Measurements from ENCODE around the gene SDS. TPM values are rescaled to one million over a fixed set of nuclear protein-coding genes. Genes with fewer than 3 reads are reported as not detected.

SDS gene
- total and polyA plus RNA-seq, 9 donors = 0.20 to 12.8 (median 1.0) TPM; not detected in 2

GRCh38 chr12:113407931-113408600, 4.4 kb upstream of the SDS start:
- WGBS, 3 donors = 26 to 44% (median 42%) methylated on average over 6 of the region's 6 CpGs
- TF ChIP-seq POLR2A (IDR thresholded peaks at IDR 0.05) (no peak), CTCF (IDR thresholded peaks at IDR 0.05) (no peak), EP300 (IDR thresholded peaks at IDR 0.05) (no peak)
- intact Hi-C loops (cut with DNase I) = no loop called here
- Histone ChIP-seq H3K27ac (peak overlapping the region in 1 of 2 donors; percentile 32), H3K9me3 (no peaks in the 10 kb centered on the region), H3K36me3 (no peaks in the 10 kb centered on the region), H3K27me3 (no peaks in the 10 kb centered on the region), H3K4me3 (no peak overlapping the region), H3K4me1 (ENCODE audit: insufficient read depth) (peaks cover 2% of the 10 kb centered on the region)
- peak in 1 of 5 donors; percentile 45 for DNase-seq

- no peaks in the 10 kb centered on the region for H3K27me3 ChIP-seq
- no peak overlapping the region for H3K27ac ChIP-seq
- DNase-seq = no peak
- no peak overlapping the region for H3K4me3 ChIP-seq
- no peak for TF ChIP-seq POLR2A (IDR thresholded peaks at IDR 0.05)
- TF ChIP-seq CTCF (IDR thresholded peaks at IDR 0.05) = no peak
- TF ChIP-seq EP300 (IDR thresholded peaks at IDR 0.05) = no peak
- no peaks in the 10 kb centered on the region for H3K36me3 ChIP-seq
- H3K9me3 ChIP-seq = no peaks in the 10 kb centered on the region
- intact Hi-C loops (cut with DNase I) = no loop called here
- WGBS, 3 donors = 82 to 87% (median 84%) methylated on average over 3 of the region's 3 CpGs
- H3K4me1 ChIP-seq (ENCODE audit: insufficient read depth) = peaks cover 2% of the 10 kb centered on the region
Measured at GRCh38 chr12:113405694-113406093, 2.0 kb upstream of the SDS start.

GRCh38 chr12:113402586-113403260, 964 bp downstream of the SDS start:
- TF ChIP-seq EP300 (IDR thresholded peaks at IDR 0.05) (no peak), CTCF (IDR thresholded peaks at IDR 0.05) (no peak), POLR2A (IDR thresholded peaks at IDR 0.05) (no peak)
- Histone ChIP-seq H3K4me3 (no peak overlapping the region), H3K27ac (no peak overlapping the region), H3K27me3 (no peaks in the 10 kb centered on the region), H3K36me3 (no peaks in the 10 kb centered on the region), H3K9me3 (no peaks in the 10 kb centered on the region), H3K4me1 (ENCODE audit: insufficient read depth) (peaks cover 2% of the 10 kb centered on the region)
- intact Hi-C loops (cut with DNase I) = no loop called here
- 89 to 92% (median 92%) methylated on average over 22 to 23 of the region's 23 CpGs for WGBS, 3 donors
- DNase-seq = no peak

GRCh38 chr12:113401066-113402000, 2.4 kb downstream of the SDS start:
- WGBS, 3 donors = 60 to 69% (median 64%) methylated on average over 13 of the region's 13 CpGs
- no peak for DNase-seq
- peaks cover 2% of the 10 kb centered on the region for H3K4me1 ChIP-seq (ENCODE audit: insufficient read depth)
- H3K4me3 ChIP-seq = no peak overlapping the region
- H3K36me3 ChIP-seq = no peaks in the 10 kb centered on the region
- intact Hi-C loops (cut with DNase I) = no loop called here
- no peak overlapping the region for H3K27ac ChIP-seq
- no peak for TF ChIP-seq CTCF (IDR thresholded peaks at IDR 0.05)
- TF ChIP-seq POLR2A (IDR thresholded peaks at IDR 0.05) = no peak
- no peak for TF ChIP-seq EP300 (IDR thresholded peaks at IDR 0.05)
- H3K9me3 ChIP-seq = no peaks in the 10 kb centered on the region
- H3K27me3 ChIP-seq = no peaks in the 10 kb centered on the region

Measured in ovary (tissue), 9 donors.